Activated T-cell treated with anti-CD3 and anti-CD28 coated beads, Interleukin-2, amount 50 U/mL, for 1 hour (primary cell): ENCODE data around the gene LDLR.
"Not testable (repeated sequence)": the region's sequence is repeated elsewhere in the genome, so short reads cannot be mapped to it uniquely, and the experiment has no call there.

Experiments used
- DNase-seq: peaks from one replicate; pipeline ENCODE4 v3.0.0-alpha.2; 2020

Gene LDLR

DNA sequence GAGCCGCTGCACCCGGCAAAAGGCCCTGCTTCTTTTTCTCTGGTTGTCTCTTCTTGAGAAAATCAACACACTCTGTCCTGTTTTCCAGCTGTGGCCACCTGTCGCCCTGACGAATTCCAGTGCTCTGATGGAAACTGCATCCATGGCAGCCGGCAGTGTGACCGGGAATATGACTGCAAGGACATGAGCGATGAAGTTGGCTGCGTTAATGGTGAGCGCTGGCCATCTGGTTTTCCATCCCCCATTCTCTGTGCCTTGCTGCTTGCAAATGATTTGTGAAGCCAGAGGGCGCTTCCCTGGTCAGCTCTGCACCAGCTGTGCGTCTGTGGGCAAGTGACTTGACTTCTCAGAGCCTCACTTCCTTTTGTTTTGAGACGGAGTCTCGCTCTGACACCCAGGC lies 17.2 kb downstream of the LDLR start:
- no peak for DNase-seq

- DNase-seq: no peak
Observed at GRCh38 chr19:11108746-11109145, 19.5 kb downstream of the LDLR start.

DNA sequence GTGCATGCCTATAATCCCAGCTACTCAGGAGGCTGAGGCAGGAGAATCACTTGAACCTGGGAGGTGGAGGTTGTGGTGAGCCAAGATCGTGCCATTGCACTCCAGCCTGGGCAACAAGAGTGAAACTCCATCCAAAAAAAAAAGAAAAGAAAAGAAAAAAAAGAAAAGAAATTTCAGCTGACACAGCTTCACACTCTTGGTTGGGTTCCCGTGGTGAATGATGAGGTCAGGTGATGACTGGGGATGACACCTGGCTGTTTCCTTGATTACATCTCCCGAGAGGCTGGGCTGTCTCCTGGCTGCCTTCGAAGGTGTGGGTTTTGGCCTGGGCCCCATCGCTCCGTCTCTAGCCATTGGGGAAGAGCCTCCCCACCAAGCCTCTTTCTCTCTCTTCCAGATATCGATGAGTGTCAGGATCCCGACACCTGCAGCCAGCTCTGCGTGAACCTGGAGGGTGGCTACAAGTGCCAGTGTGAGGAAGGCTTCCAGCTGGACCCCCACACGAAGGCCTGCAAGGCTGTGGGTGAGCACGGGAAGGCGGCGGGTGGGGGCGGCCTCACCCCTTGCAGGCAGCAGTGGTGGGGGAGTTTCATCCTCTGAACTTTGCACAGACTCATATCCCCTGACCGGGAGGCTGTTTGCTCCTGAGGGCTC lies 22.0 kb downstream of the LDLR start:
- no peak for DNase-seq

- DNase-seq: no peak
Observed at GRCh38 chr19:11111771-11112144, 22.5 kb downstream of the LDLR start.

DNA sequence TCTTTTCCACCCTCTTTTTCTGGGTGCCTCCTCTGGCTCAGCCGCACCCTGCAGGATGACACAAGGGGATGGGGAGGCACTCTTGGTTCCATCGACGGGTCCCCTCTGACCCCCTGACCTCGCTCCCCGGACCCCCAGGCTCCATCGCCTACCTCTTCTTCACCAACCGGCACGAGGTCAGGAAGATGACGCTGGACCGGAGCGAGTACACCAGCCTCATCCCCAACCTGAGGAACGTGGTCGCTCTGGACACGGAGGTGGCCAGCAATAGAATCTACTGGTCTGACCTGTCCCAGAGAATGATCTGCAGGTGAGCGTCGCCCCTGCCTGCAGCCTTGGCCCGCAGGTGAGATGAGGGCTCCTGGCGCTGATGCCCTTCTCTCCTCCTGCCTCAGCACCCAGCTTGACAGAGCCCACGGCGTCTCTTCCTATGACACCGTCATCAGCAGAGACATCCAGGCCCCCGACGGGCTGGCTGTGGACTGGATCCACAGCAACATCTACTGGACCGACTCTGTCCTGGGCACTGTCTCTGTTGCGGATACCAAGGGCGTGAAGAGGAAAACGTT lies 24.0 kb downstream of the LDLR start:
- no peak for DNase-seq

DNA sequence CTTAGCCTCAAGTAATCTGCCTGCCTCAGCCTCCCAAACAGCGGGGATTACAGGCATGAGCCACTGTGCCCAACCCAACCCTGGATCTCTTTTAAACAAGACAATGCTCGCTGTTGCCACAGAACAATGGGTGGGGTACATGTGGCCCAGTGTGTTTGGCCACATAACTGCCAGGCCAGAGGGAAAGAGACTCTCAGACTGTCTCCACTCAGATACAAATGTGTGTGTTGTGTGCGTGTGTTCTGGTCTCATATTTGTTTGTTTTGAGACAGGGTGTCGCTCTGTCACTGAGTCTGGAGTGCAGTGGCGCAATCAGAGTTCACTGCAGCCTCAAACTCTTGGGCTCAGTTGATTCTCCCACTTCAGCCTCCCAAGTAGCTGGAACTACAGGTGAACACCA lies 25.8 kb downstream of the LDLR start:
- DNase-seq: no peak

GRCh38 chr19:11115895-11116446 lies 26.7 kb downstream of the LDLR start:
- no peak for DNase-seq

GRCh38 chr19:11116507-11116906 lies 27.2 kb downstream of the LDLR start:
- DNase-seq: no peak

DNA sequence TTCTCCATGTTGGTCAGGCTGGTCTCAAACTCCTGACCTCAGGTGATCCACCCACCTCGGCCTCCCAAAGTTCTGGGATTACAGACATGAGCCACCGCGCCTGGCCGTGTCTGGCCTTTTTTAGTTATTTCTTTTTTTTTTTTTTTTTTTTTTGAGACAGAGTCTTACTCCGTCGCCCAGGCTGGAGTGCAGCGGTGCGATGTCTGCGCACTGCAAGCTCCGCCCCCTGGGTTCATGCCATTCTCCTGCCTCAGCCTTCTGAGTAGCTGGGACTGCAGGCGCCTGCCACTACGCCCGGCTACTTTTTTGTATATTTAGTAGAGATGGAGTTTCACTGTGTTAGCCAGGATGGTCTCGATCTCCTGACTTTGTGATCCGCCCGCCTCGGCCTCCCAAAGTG lies 32.7 kb downstream of the LDLR start:
- not testable (repeated sequence) for DNase-seq

DNA sequence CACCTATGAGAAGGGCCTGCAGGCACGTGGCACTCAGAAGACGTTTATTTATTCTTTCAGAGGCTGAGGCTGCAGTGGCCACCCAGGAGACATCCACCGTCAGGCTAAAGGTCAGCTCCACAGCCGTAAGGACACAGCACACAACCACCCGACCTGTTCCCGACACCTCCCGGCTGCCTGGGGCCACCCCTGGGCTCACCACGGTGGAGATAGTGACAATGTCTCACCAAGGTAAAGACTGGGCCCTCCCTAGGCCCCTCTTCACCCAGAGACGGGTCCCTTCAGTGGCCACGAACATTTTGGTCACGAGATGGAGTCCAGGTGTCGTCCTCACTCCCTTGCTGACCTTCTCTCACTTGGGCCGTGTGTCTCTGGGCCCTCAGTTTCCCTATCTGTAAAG lies 33.9 kb downstream of the LDLR start:
- no peak for DNase-seq

GRCh38 chr19:11124157-11124556 lies 34.9 kb downstream of the LDLR start:
- DNase-seq: not testable (repeated sequence)

- DNase-seq: peak; percentile 76
Observed at GRCh38 chr19:11125994-11126685, 36.9 kb downstream of the LDLR start.

DNA sequence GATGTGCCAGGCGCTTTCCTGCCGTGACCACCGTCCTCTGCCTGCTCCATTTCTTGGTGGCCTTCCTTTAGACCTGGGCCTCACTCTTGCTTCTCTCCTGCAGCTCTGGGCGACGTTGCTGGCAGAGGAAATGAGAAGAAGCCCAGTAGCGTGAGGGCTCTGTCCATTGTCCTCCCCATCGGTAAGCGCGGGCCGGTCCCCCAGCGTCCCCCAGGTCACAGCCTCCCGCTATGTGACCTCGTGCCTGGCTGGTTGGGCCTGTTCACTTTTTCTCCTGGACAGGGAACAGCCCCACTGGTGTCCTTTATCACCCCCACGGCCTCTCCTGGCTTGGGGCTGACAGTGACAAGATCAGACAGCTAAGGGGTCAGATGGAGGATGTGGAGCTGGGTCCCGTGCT lies 38.6 kb downstream of the LDLR start:
- no peak for DNase-seq

GRCh38 chr19:11130824-11131455 lies 41.7 kb downstream of the LDLR start:
- peak; percentile 79 for DNase-seq

- no peak for DNase-seq
Observed at GRCh38 chr19:11131471-11131870, 42.2 kb downstream of the LDLR start.

DNA sequence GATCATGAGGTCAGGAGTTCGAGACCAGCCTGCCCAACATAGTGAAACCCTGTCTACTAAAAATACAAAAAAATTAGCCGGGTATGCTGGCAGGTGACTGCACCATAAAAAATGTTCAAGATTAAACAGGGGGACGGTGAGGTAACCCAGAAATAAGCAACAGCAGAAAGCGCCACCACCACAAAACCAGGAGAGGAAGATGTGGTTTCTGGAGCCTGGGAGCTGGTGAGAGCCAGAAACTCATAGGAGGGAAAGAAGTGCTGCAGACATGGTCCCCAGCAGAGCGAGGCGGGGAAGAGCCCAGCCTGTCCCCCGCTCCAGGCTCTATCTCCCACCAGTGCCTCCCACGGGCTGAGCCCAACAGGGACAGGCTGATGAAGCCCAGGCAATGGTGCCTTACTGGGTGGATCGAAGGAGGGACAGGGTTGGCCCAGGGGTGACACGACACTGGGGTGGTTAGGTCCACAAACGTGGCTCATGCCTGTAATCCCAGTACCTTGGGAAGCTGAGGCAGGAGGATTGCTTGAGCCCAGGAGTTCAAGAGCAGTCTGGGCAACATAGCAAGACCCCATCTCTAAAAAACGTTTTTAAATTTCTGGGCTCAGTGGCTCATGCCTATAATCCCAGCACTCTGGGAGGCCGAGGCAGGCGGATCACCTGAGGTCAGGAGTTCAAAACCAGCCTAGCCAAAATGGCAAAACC lies 47.3 kb downstream of the LDLR start:
- DNase-seq: no peak

DNA sequence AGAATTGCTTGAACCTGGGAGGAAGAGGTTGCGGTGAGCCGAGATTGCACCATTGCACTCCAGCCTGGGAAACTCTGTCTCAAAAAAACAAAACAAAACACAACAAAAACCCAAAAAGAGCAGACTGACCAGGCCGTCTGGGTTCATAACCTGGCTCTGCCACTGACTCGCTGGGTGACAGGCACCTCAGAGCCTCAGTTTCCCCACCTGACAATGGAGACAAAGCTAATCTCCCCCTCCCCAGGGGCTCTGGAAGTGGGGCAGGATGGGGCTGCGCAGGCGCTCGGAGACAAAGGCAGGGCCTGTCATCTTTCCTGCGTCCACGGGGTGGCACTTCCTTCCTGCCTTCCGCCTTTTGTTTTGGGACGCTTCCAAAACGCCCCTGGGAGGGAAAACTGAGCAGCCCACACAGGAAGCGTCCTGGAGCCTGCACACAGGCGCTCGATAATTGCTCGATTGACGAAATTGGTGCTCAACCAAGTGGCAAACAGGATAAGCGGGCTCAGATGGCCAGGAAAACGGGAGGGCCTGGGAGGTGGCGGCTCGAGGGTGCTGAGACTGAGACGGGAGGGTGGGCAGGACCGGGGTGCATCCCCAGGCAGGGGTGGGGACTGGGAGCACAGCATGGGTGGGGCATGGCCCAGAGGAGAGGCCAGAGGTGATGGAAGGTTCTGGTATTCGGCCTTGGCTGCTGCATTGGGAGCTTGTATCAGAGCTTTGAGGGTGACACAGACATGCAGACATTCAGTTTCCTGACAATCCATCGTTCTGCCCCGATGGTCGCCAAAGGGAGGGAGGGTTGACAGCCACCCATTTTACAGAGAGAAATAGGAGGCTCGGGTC lies 48.5 kb downstream of the LDLR start:
- DNase-seq: peak; percentile 55

DNA sequence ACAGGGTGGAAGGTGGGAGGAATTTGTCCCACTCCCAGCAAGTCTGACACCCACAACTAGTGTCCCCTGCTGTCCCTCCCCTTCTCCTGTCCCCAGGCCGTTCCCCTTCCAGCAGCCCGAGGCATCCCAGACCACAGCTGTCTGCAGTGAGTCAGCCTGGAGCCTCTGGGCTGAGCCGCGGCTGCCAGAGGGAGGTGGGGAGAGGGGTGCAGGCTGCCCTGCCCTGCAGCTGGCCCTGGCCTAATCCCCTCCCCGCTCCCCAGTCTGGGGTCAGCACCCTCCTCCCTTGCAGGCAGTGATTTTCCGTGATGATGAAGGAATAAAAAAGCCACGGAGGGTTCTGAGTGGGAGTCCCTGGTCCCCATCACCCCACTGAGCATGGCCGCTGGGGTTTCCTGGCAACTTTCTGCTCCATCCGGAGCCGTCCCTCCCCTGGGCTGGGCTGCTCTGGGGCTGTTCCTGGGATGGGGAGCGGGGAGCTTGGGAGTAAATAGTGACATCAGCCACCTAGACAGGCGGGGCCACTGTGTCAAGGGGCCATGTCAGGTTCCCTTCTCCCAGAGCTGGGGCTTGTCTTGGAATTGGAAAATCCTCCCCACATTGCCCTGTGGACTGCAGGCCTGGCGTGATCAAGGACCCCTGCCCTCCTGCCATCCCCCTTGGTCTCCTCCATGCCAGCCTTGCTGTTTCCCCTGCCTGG lies 49.5 kb downstream of the LDLR start:
- no peak for DNase-seq

GRCh38 chr19:11140023-11140538 lies 50.8 kb downstream of the LDLR start:
- DNase-seq: not testable (repeated sequence)

DNA sequence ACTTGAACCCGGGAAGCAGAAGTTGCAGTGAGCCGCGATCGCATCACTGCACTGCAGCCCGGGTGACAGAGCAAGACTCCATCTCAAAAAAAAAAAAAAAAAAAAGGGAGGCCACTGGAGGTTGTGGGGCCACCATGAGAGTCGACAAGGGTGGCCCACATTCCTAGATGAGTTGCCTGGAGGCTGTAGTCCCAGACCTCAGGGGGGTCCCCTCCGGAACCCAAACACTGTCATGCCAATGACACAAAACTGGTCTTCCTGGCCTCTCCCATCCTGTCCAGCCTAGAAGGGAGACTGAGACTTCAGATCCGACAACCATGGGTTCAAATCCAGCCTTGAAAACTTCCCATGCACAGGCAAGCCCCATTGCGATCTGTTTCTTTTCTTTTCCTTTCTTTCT lies 51.6 kb downstream of the LDLR start:
- DNase-seq: no peak

DNA sequence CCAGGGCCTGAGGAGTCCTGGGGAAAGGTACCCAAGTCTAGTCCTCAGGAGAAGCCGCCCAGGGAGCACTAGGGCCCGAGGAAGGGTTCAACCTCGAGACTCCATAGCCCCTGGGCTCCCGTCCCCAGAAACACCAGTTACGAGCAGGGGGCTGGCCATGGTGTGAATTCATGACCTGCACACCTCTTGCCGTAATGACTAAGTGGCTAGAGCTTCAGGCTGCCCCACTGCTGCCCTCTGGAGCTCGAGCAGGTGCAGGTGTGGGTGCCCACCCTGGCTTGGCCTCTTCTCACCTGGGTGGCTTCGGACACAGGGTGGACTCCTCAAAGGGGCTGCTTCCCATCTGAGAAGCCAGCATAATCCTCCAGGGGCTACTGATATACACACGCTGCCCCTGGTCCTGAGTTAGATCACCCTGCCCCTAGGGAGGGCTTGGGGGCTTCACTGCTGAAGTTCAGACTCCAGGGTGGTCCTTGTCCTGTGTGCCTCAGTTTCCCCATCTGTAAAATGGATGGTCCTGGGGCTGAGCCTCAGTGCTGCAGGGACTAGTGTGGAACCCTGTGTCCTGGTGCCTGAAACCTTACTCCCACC lies 52.8 kb downstream of the LDLR start:
- DNase-seq: no peak
